NCI-H460 (cell line): ENCODE measurements around the gene RAET1E. TPM values are rescaled to one million over a fixed set of nuclear protein-coding genes. Genes with fewer than 3 reads are reported as not detected.
"Not testable (repeated sequence)": the region's sequence is repeated elsewhere in the genome, so short reads cannot be mapped to it uniquely, and the experiment has no call there.

Source experiments
- DNase-seq: peaks from one replicate; pipeline ENCODE4 v3.0.0-alpha.2; 2016; ENCODE audit warnings: low read depth; ENCODE audit errors: extremely low read depth
- total RNA-seq: library from RNA; depleted of rRNA; stranded (reverse); fragments of >200 nt; shearing (Covaris generic); gene quantifications from 2 replicates; pipeline ENCODE4 v1.2.3, GENCODE V29; 2014; rRNA removed

RAET1E gene
- total RNA-seq, 1 experiment from 2014 or later: 9.9 TPM

DNA sequence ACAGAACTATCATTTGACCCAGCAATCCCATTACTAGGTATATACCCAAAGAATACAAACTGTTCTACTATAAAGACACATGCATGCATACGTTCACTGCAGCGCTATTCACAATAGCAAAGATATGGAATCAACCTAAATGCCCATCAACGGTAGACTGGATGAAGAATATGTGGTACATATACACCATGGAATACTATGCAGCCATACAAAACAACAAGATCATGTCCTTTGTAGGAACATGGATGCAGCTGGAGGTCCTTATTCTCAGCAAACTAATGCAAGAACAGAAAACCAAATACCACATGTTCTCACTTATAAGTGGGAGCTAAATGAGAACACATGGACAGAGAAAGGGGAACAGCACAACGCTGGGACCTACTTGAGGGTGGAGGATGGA is 49.6 kb downstream of the RAET1E start:
- not testable (repeated sequence) for DNase-seq

Other genes starting within 250 kb of the RAET1E start
- 24.2 and 29.3 TPM in 2 replicates for gene KATNA1, start 249.4 kb downstream of the RAET1E start, total RNA-seq
- gene LATS1, start 180.0 kb downstream of the RAET1E start, total RNA-seq: 15.8 and 16.9 TPM in 2 replicates
- gene NUP43, start 151.6 kb downstream of the RAET1E start, total RNA-seq: 25.4 and 29.1 TPM in 2 replicates
- gene PCMT1, start 148.4 kb downstream of the RAET1E start, total RNA-seq: 79.5 and 86.6 TPM in 2 replicates
- gene LRP11, start 33.8 kb downstream of the RAET1E start, total RNA-seq: 54.7 and 55.6 TPM in 2 replicates
- 1.1 and 1.2 TPM in 2 replicates for gene RAET1G, start 25.0 kb upstream of the RAET1E start, total RNA-seq
- gene ULBP2, start 43.9 kb upstream of the RAET1E start, total RNA-seq: 3.8 and 4.5 TPM in 2 replicates
- 7.2 and 7.7 TPM in 2 replicates for gene ULBP1, start 65.8 kb upstream of the RAET1E start, total RNA-seq
- gene RAET1L, start 127.4 kb upstream of the RAET1E start, total RNA-seq: 0.20 TPM in 1 of 2 replicates, not detected in the other
- gene ULBP3, start 171.0 kb upstream of the RAET1E start, total RNA-seq: 6.5 and 9.4 TPM in 2 replicates
- gene PPP1R14C, start 244.9 kb upstream of the RAET1E start, total RNA-seq: not detected in 2 replicates